NOMO-1 treated with DMSO at 0.1 percent for 48 hours (cell line): ENCODE measurements around the gene SPG7.

Experiments used
- DNase-seq: peaks from one replicate; lab custom pipeline; 2025; ENCODE audit not compliant: unreplicated experiment; lab: John Stamatoyannopoulos, UW

SPG7 gene

GRCh38 chr16:89545831-89546574 is 37.8 kb downstream of the SPG7 start:
- DNase-seq: no peak

GRCh38 chr16:89546781-89547180 is 38.6 kb downstream of the SPG7 start:
- DNase-seq: no peak

GRCh38 chr16:89547291-89547690 is 39.1 kb downstream of the SPG7 start:
- DNase-seq: no peak

- DNase-seq: no peak
Measured at GRCh38 chr16:89547860-89548259, 39.7 kb downstream of the SPG7 start.

GRCh38 chr16:89548344-89549006 is 40.3 kb downstream of the SPG7 start:
- no peak for DNase-seq

- no peak for DNase-seq
Measured at GRCh38 chr16:89549007-89549700, 41.0 kb downstream of the SPG7 start.

GRCh38 chr16:89550421-89551007 is 42.3 kb downstream of the SPG7 start:
- DNase-seq: no peak

- DNase-seq: no peak
Measured at GRCh38 chr16:89552329-89552728, 44.1 kb downstream of the SPG7 start.

GRCh38 chr16:89552913-89553312 is 44.7 kb downstream of the SPG7 start:
- DNase-seq: no peak

- DNase-seq: no peak
Measured at GRCh38 chr16:89553733-89554132, 45.5 kb downstream of the SPG7 start.

- DNase-seq: no peak
Measured at GRCh38 chr16:89554343-89554742, 46.1 kb downstream of the SPG7 start.

- DNase-seq: no peak
Measured at GRCh38 chr16:89555265-89555664, 47.1 kb downstream of the SPG7 start.

- DNase-seq: no peak
Measured at GRCh38 chr16:89555780-89556179, 47.6 kb downstream of the SPG7 start.

- DNase-seq: peak; percentile 50
Measured at GRCh38 chr16:89556750-89557689, 48.8 kb downstream of the SPG7 start.

- no peak for DNase-seq
Measured at GRCh38 chr16:89557690-89558490, 49.7 kb downstream of the SPG7 start.

GRCh38 chr16:89560378-89561141 is 52.4 kb downstream of the SPG7 start, which contains the start of gene RPL13:
Gene RPL13, plus strand, starts transcription at chr16:89560682. Its CDS starts 278 bp downstream, at chr16:89560960.
- DNase-seq: peak; percentile 96

GRCh38 chr16:89561142-89561883 is 53.1 kb downstream of the SPG7 start:
- DNase-seq: no peak

GRCh38 chr16:89561884-89562599 is 53.8 kb downstream of the SPG7 start:
- DNase-seq: no peak
